Neural cell (in vitro differentiated cells): ENCODE data around the gene TRABD2B. TPM values are rescaled to one million over a fixed set of nuclear protein-coding genes. Genes with fewer than 3 reads are reported as not detected.

Experiments
- H2AFZ ChIP-seq: fragments of 200-600, 300-800 bp; sonication (generic), shearing (Covaris generic); 2 replicates; pipeline ENCODE4 v1.6.0; 2014; ENCODE audit warnings: low read depth, mild to moderate bottlenecking, antibody characterized with exemption, low read length, moderate library complexity
- H3F3A ChIP-seq: fragments of 200-600 bp; shearing (Covaris generic); 2 replicates; pipeline ENCODE4 v1.6.1; 2016; ENCODE audit warnings: mild to moderate bottlenecking, moderate library complexity, mixed read lengths, antibody characterized with exemption, low read length; ENCODE audit not compliant: insufficient read depth, poor library complexity, severe bottlenecking
- H3K27ac ChIP-seq: fragments of 200-600, 300-800 bp; sonication (generic), shearing (Covaris generic); 2 replicates; pipeline ENCODE4 v1.5.1; 2014; ENCODE audit warnings: mild to moderate bottlenecking, low read length, moderate library complexity
- H3K27me3 ChIP-seq: fragments of 300-800, 200-600 bp; sonication (generic), shearing (Covaris generic); 2 replicates; pipeline ENCODE4 v1.6.0; 2014; ENCODE audit warnings: mild to moderate bottlenecking, low read depth, low read length, moderate library complexity; ENCODE audit not compliant: insufficient read depth
- H3K36me3 ChIP-seq: fragments of 300-800, 200-600 bp; sonication (generic), shearing (Covaris generic); 2 replicates; pipeline ENCODE4 v1.5.1; 2014; ENCODE audit warnings: mild to moderate bottlenecking, antibody characterized with exemption, low read length, moderate library complexity; ENCODE audit not compliant: insufficient read depth
- H3K4me2 ChIP-seq: fragments of 300-800, 200-600 bp; sonication (generic), shearing (Covaris generic); 2 replicates; pipeline ENCODE4 v1.6.0; 2014; ENCODE audit warnings: mild to moderate bottlenecking, low read length
- H3K4me3 ChIP-seq: fragments of 300-800, 200-600 bp; sonication (generic), shearing (Covaris generic); 2 replicates; pipeline ENCODE4 v1.5.1; 2014; ENCODE audit warnings: mild to moderate bottlenecking, low read length, moderate library complexity
- H3K79me2 ChIP-seq: fragments of 200-600 bp; shearing (Covaris generic); replicated peaks from 2 replicates; pipeline ENCODE4 v1.6.0; 2014; ENCODE audit warnings: mild to moderate bottlenecking, low read length, moderate library complexity; ENCODE audit not compliant: insufficient read depth
- H3K9ac ChIP-seq: fragments of 300-800, 200-600 bp; sonication (generic), shearing (Covaris generic); 2 replicates; pipeline ENCODE4 v1.6.1; 2016; ENCODE audit warnings: mild to moderate bottlenecking, low read length, mixed read lengths
- H3K9me2 ChIP-seq: fragments of 200-600 bp; shearing (Covaris generic); 2 replicates; pipeline ENCODE4 v1.6.1; 2016; ENCODE audit warnings: mild to moderate bottlenecking, low read length, mixed read lengths; ENCODE audit not compliant: insufficient read depth
- H3K9me3 ChIP-seq: fragments of 200-600, 300-800 bp; sonication (generic), shearing (Covaris generic); 2 replicates; pipeline ENCODE4 v1.6.1; 2016; ENCODE audit warnings: mild to moderate bottlenecking, mixed run types, low read length, moderate library complexity, mixed read lengths
- H4K20me1 ChIP-seq: fragments of 200-600 bp; shearing (Covaris generic); 2 replicates; pipeline ENCODE4 v1.6.1; 2016; ENCODE audit warnings: mild to moderate bottlenecking, mixed run types; ENCODE audit not compliant: insufficient read depth
- EP300 ChIP-seq: fragments of 450-650 bp; conservative IDR thresholded peaks from 2 replicates; pipeline ENCODE4 v1.6.1; 2014; ENCODE audit warnings: antibody characterized with exemption, mild to moderate bottlenecking, moderate library complexity; ENCODE audit not compliant: poor library complexity, severe bottlenecking
- EZH2 ChIP-seq: fragments of 200-600, 300-800 bp; shearing (Covaris generic), sonication (generic); IDR thresholded peaks from 2 replicates; pipeline ENCODE4 v1.6.1; 2014; ENCODE audit warnings: antibody characterized with exemption, low read length, borderline replicate concordance, mild to moderate bottlenecking; ENCODE audit not compliant: insufficient read depth, poor library complexity, severe bottlenecking
- MXI1 ChIP-seq: fragments of 450-650 bp; conservative IDR thresholded peaks from 2 replicates; pipeline ENCODE4 v1.6.1; 2014; ENCODE audit warnings: antibody characterized with exemption, mild to moderate bottlenecking; ENCODE audit not compliant: poor library complexity, severe bottlenecking
- POLR2AphosphoS5 ChIP-seq: IDR thresholded peaks from 2 replicates; pipeline ENCODE4 v1.6.1; 2012
- RAD21 ChIP-seq: fragments of 450-650 bp; conservative IDR thresholded peaks from 2 replicates; pipeline ENCODE4 v1.6.1; 2014; ENCODE audit warnings: antibody characterized with exemption, mild to moderate bottlenecking, moderate library complexity
- REST ChIP-seq: IDR thresholded peaks from 2 replicates; pipeline ENCODE4 v1.6.1; 2012; ENCODE audit warnings: borderline replicate concordance
- SMC3 ChIP-seq: fragments of 450-650 bp; conservative IDR thresholded peaks from 2 replicates; pipeline ENCODE4 v1.6.1; 2014; ENCODE audit warnings: antibody characterized with exemption, mild to moderate bottlenecking, moderate library complexity; ENCODE audit not compliant: poor library complexity
- TAF1 ChIP-seq: IDR thresholded peaks from 2 replicates; pipeline ENCODE4 v1.6.1; 2012; ENCODE audit warnings: low read depth
- polyA plus RNA-seq: library from polyadenylated mRNA; depleted of rRNA; stranded (reverse); fragments of >200 nt; gene quantifications from 2 replicates; pipeline ENCODE4 v1.2.3, GENCODE V29; 2014
- TF ChIP-seq, protein P1 (sequence below): fragments of 450-650 bp; IDR thresholded peaks from 2 replicates; pipeline ENCODE4 v1.5.1; 2014; ENCODE audit warnings: antibody characterized with exemption, mild to moderate bottlenecking, moderate library complexity; ENCODE audit not compliant: poor library complexity, severe bottlenecking

Gene TRABD2B
- polyA plus RNA-seq, 1 donor from 2014 or later: 0.02 TPM

DNA sequence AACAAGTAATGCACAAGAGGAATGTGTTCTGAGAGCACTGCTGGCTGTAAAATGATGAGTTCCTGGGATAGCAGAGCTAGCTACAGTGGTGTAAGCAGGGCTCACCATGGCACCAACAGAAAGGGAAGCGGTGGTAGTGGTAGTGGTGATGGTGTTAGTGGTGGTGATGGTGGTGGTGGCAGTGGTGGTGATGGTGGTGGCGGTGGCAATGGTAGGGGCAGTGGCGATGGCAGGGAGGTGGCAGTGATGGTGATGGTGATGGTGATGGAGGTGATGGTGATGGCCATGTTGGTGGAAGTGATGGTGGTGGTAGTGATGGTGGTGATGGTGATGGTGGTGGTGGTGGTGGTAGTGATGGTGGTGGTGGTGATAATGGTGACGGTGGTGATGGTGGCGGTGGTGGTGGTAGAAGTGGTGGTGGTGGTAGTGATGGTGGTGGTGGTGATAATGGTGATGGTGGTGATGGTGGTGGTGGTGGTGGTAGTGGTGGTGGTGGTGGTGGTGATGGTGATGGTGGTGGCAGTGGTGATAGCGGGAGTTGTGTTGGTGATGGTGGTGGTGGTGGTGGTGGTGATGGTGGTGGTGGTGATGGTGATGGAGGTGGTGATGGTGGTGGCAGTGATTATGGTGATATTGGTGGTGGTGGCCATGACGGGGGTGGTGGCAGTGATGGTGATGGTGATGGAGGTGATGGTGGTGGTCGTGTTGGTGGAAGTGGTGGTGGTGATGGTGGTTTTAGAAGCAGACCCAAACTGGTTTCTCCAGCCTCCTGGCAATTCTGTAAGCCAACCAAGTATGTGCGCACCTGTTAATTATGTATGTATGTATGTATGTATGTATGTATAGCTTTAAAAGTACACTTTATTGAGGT is 254.1 kb downstream of the TRABD2B start:
- H3K4me2 ChIP-seq: no peak overlapping the region
- H4K20me1 ChIP-seq: no peaks in the 10 kb centered on the region
- H3K27me3 ChIP-seq: no peaks in the 10 kb centered on the region
- H3K36me3 ChIP-seq: no peaks in the 10 kb centered on the region
- H3K9me3 ChIP-seq: no peaks in the 10 kb centered on the region
- H2AFZ ChIP-seq: no peak overlapping the region
- no peak overlapping the region for H3K4me3 ChIP-seq
- H3F3A ChIP-seq: no peaks in the 10 kb centered on the region
- no peak overlapping the region for H3K27ac ChIP-seq
- TF ChIP-seq POLR2AphosphoS5 (no peak), SMC3 (no peak), MXI1 (no peak), RAD21 (no peak), EZH2 (no peak), REST (no peak), EP300 (no peak), TAF1 (no peak)
- TF ChIP-seq, protein P1, sequence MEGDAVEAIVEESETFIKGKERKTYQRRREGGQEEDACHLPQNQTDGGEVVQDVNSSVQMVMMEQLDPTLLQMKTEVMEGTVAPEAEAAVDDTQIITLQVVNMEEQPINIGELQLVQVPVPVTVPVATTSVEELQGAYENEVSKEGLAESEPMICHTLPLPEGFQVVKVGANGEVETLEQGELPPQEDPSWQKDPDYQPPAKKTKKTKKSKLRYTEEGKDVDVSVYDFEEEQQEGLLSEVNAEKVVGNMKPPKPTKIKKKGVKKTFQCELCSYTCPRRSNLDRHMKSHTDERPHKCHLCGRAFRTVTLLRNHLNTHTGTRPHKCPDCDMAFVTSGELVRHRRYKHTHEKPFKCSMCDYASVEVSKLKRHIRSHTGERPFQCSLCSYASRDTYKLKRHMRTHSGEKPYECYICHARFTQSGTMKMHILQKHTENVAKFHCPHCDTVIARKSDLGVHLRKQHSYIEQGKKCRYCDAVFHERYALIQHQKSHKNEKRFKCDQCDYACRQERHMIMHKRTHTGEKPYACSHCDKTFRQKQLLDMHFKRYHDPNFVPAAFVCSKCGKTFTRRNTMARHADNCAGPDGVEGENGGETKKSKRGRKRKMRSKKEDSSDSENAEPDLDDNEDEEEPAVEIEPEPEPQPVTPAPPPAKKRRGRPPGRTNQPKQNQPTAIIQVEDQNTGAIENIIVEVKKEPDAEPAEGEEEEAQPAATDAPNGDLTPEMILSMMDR: no peak
- H3K79me2 ChIP-seq: no peaks in the 10 kb centered on the region
- H3K9ac ChIP-seq: no peak overlapping the region
- H3K9me2 ChIP-seq: no peaks in the 10 kb centered on the region

- TF ChIP-seq RAD21 (peak; percentile 29), SMC3 (peak; percentile 31), POLR2AphosphoS5 (no peak), TAF1 (no peak), EZH2 (no peak)
- TF ChIP-seq, protein P1: peak; percentile 52
- peaks cover 17% of the 10 kb centered on the region for H3K27me3 ChIP-seq
- no peaks in the 10 kb centered on the region for H3K36me3 ChIP-seq
- H3K4me2 ChIP-seq: no peak overlapping the region
- no peaks in the 10 kb centered on the region for H3K79me2 ChIP-seq
- H3K4me3 ChIP-seq: no peak overlapping the region
- H2AFZ ChIP-seq: no peak overlapping the region
- no peaks in the 10 kb centered on the region for H3F3A ChIP-seq
- H3K9me2 ChIP-seq: no peaks in the 10 kb centered on the region
- H4K20me1 ChIP-seq: no peaks in the 10 kb centered on the region
- H3K9ac ChIP-seq: no peak overlapping the region
- H3K27ac ChIP-seq: no peak overlapping the region
- H3K9me3 ChIP-seq: no peaks in the 10 kb centered on the region
These were observed 258.5 kb downstream of the TRABD2B start for GRCh38 chr1:47738560-47739182.
